Lung (tissue), 12 donors: ENCODE results near the gene MSH3. TPM values are rescaled to one million over a fixed set of nuclear protein-coding genes. Genes with fewer than 3 reads are reported as not detected.

ENCODE experiments used
- ATAC-seq: fragments of 200-7000 bp; cut with Tn5 transposase; one replicate; pipeline ENCODE4 v1.9.1; 2020; ENCODE audit warnings: moderate number of reproducible peaks; ENCODE audit not compliant: insufficient read depth, low FRiP score
- DNase-seq, 3 donors: peaks; one replicate each; pipeline ENCODE4 v3.0.0-alpha.2; 2013 to 2017
- H3K27ac ChIP-seq, 2 donors: one replicate each; pipeline ENCODE4 v1.5.1; 2013; ENCODE audit warnings: mild to moderate bottlenecking in 2 of 2, moderate library complexity in 2 of 2, control low read depth in 1 of 2, inconsistent platforms in 1 of 2, low read depth in 1 of 2, low read length in 1 of 2
- H3K27me3 ChIP-seq, 3 donors: one replicate each; pipeline ENCODE4 v1.5.1; 2013; ENCODE audit warnings: low read length in 2 of 3; ENCODE audit not compliant: control insufficient read depth in 3 of 3, insufficient read depth in 3 of 3
- H3K36me3 ChIP-seq, 4 donors: one replicate each; pipeline ENCODE4 v1.5.1; 2013; ENCODE audit warnings: low read length in 4 of 4, mild to moderate bottlenecking in 1 of 4, moderate library complexity in 1 of 4; ENCODE audit not compliant: control insufficient read depth in 4 of 4, insufficient read depth in 4 of 4
- H3K4me1 ChIP-seq, 5 donors: one replicate each; pipeline ENCODE4 v1.5.1; 2013; ENCODE audit warnings: low read length in 5 of 5, mild to moderate bottlenecking in 2 of 5, moderate library complexity in 1 of 5; ENCODE audit not compliant: control insufficient read depth in 5 of 5, insufficient read depth in 5 of 5
- H3K4me3 ChIP-seq: one replicate; pipeline ENCODE4 v1.5.1; 2013; ENCODE audit warnings: mild to moderate bottlenecking, control low read depth, moderate library complexity
- H3K9ac ChIP-seq, 2 donors: one replicate each; pipeline ENCODE4 v1.5.1; 2013; ENCODE audit warnings: low read length in 2 of 2, control low read depth in 1 of 2; ENCODE audit not compliant: insufficient read depth in 1 of 2
- H3K9me3 ChIP-seq, 4 donors: one replicate each; pipeline ENCODE4 v1.5.1; 2013; ENCODE audit warnings: low read length in 3 of 4, mild to moderate bottlenecking in 1 of 4, moderate library complexity in 1 of 4; ENCODE audit not compliant: control insufficient read depth in 4 of 4, insufficient read depth in 3 of 4
- CTCF ChIP-seq: IDR thresholded peaks from 2 replicates; pipeline ENCODE4 v1.5.1; 2012; ENCODE audit warnings: mild to moderate bottlenecking; ENCODE audit errors: control extremely low read depth, extremely low read depth
- WGBS, 2 donors: extraction: QIAGEN DNeasy Blood & Tissue Kit; methylation state at CpG; one replicate each; pipeline ENCODE4 v1.1.7; 2013; 5-methylcytosine and 5-hydroxymethylcytosine counted together
- polyA plus RNA-seq, 2 donors: library from polyadenylated mRNA; stranded (reverse); fragments of 200-250 nt; gene quantifications; one replicate each; pipeline ENCODE4 v1.2.1, GENCODE V29; 2013
- total RNA-seq, 2 donors: library from RNA; depleted of rRNA in 1 of 2; stranded (reverse); fragments of >200 nt in 1 of 2; gene quantifications; one replicate each; pipeline ENCODE4 v1.2.1, GENCODE V29; 2014 to 2021
- donor health status: control.
- donor health status: control.
- donor health status: Bipolar disorder and iron deficiency.
- donor health status: healthy.
- donor health status: DM: yes; HTN: yes; CAD: no.

The MSH3 gene
- total and polyA plus RNA-seq, 4 donors: 2.8 to 29.0 (median 9.6) TPM

DNA sequence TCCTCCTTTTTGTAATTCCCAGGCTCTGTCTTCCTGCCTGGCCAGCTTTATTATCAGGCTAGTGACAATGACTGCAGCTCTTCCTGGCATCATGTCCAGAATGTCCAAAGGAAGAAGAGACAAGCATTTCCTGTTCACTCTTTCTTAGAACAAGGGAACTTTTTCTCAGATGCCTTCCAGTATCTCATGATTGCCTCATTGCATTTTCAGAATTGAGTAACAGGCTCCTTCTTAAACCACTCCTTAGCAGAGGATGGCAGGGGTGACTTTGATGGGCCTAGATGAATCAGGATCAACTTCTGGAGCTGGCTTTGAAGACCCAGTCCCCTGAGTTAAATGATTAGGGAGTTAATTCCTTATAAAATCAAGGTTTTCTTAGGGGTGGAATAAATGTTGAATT, 212.8 kb downstream of the MSH3 start:
- TF ChIP-seq CTCF: no peak
- ATAC-seq: peak; percentile 19
- no peak overlapping the region for H3K9ac ChIP-seq
- no peak overlapping the region for H3K27ac ChIP-seq
- H3K4me1 ChIP-seq: peaks cover 0 to 2% (median 0%) of the 10 kb centered on the region in 5 donors
- peaks cover 2 to 7% (median 5%) of the 10 kb centered on the region in 4 donors for H3K36me3 ChIP-seq
- DNase-seq: no peak
- H3K4me3 ChIP-seq: no peak overlapping the region
- peaks cover 0 to 1% (median 0%) of the 10 kb centered on the region in 4 donors for H3K9me3 ChIP-seq
- H3K27me3 ChIP-seq: no peaks in the 10 kb centered on the region

GRCh38 chr5:80870442-80870841, 216.0 kb downstream of the MSH3 start:
- ATAC-seq (no peak), DNase-seq (no peak)
- Histone ChIP-seq H3K9ac (no peak overlapping the region), H3K4me1 (peaks cover 0 to 2% (median 0%) of the 10 kb centered on the region in 5 donors), H3K36me3 (peaks cover 7 to 11% (median 9%) of the 10 kb centered on the region in 4 donors), H3K9me3 (peaks cover 0 to 1% (median 0%) of the 10 kb centered on the region in 4 donors), H3K27me3 (no peaks in the 10 kb centered on the region), H3K27ac (no peak overlapping the region), H3K4me3 (no peak overlapping the region)
- WGBS, 2 donors: 49 to 72% methylated on average over 3 of the region's 3 CpGs
- no peak for TF ChIP-seq CTCF

GRCh38 chr5:80871541-80871961, 217.1 kb downstream of the MSH3 start:
- 88 to 94% methylated on average over 4 of the region's 4 CpGs for WGBS, 2 donors
- DNase-seq (no peak), ATAC-seq (no peak)
- Histone ChIP-seq H3K27ac (no peak overlapping the region), H3K4me1 (peaks cover 0 to 2% (median 0%) of the 10 kb centered on the region in 5 donors), H3K27me3 (no peaks in the 10 kb centered on the region), H3K36me3 (peaks cover 6 to 12% (median 8%) of the 10 kb centered on the region in 4 donors), H3K9ac (no peak overlapping the region), H3K4me3 (no peak overlapping the region), H3K9me3 (no peaks in the 10 kb centered on the region)
- no peak for TF ChIP-seq CTCF

- Histone ChIP-seq H3K9me3 (no peaks in the 10 kb centered on the region), H3K4me3 (no peak overlapping the region), H3K27ac (no peak overlapping the region), H3K9ac (no peak overlapping the region), H3K4me1 (peaks cover 0 to 3% (median 0%) of the 10 kb centered on the region in 5 donors), H3K36me3 (peaks cover 3 to 16% (median 14%) of the 10 kb centered on the region in 4 donors), H3K27me3 (no peaks in the 10 kb centered on the region)
- WGBS, 2 donors: 92% methylated on average over 2 of the region's 2 CpGs
- no peak for DNase-seq
- no peak for ATAC-seq
- TF ChIP-seq CTCF: no peak
These were observed 219.7 kb downstream of the MSH3 start for GRCh38 chr5:80874162-80874561.
